ENCODE measurements around the gene DCTN2. TPM values are rescaled to one million over a fixed set of nuclear protein-coding genes. Genes with fewer than 3 reads are reported as not detected.

The DCTN2 gene
- total RNA-seq, 2 experiments from 2014 or later = 39.6 TPM

- H3K4me1 ChIP-seq (ENCODE audit: insufficient read depth, low read length) = peaks cover 26% of the 10 kb centered on the region
- TF ChIP-seq CTCF (IDR thresholded peaks at IDR 0.05) = no peak
- CTCF ChIA-PET = interaction anchor here (0.7 to 1.5 kb wide), 3 partner anchors 12 to 32 kb away, joined by 4 to 5 read pairs (median 4); partner anchors contain the start of gene GLI1
- H3K27ac ChIP-seq (ENCODE audit: low read depth in 1 of 2, low read length in 2 of 2) = no peak overlapping the region
- Mint-ChIP-seq H3K36me3 (ENCODE audit: low read depth) (peaks cover 73% of the 10 kb centered on the region), H3K27ac (peak overlapping the region; percentile 28), H3K9me3 (no peaks in the 10 kb centered on the region), H3K4me3 (peak overlapping the region; percentile 54), H3K27me3 (no peaks in the 10 kb centered on the region), H3K4me1 (ENCODE audit: low read depth) (peaks cover 35% of the 10 kb centered on the region)
- no peak overlapping the region for H3K4me3 ChIP-seq (ENCODE audit: low read length)
- no peaks in the 10 kb centered on the region for H3K9me3 ChIP-seq (ENCODE audit: control insufficient read depth in 1 of 2, insufficient read depth in 1 of 2, low read length in 2 of 2)
- intact Hi-C loops (cut with DNase I, micrococcal nuclease) = loop anchor here in 1 of 2 experiments (2.0 kb wide), 1 partner anchor 15 kb away; no protein-coding TSS in a partner anchor
- DNase-seq (peak in 1 of 14 experiments; percentile 31), ATAC-seq (ENCODE audit: poor library complexity) (peak; percentile 28)
- H3K27me3 ChIP-seq (ENCODE audit: control insufficient read depth in 1 of 2, insufficient read depth in 2 of 2, low read length in 2 of 2) = no peaks in the 10 kb centered on the region
- peaks cover 43% of the 10 kb centered on the region for H3K36me3 ChIP-seq (ENCODE audit: insufficient read depth, low read length)
- POLR2A ChIA-PET = interaction anchor here (0.7 to 2.4 kb wide), 4 partner anchors 12 to 33 kb away, joined by 3 to 7 read pairs (median 4); partner anchors contain the start of genes ARHGAP9, DDIT3 and GLI1
Measured at GRCh38 chr12:57491393-57492280, 55.4 kb downstream of the DCTN2 start.

DNA sequence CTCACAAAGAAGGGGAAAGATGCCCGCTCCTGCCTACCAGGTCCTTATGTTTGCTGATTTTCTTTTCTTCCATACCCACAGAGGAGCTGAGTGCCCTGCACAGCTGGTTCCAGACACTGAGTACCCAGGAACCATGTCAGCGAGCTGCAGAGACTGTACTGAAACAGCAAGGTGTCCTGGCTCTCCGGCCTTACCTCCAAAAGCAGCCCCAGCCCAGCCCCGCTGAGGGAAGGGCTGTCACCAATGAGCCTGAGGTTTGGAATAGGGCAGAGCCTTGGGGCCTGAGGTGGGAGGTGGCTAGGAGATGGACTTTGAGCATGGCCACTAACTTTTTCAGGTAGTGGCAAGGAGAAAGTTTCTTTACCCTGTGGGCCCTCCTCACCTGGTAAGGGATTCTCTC is 56.9 kb downstream of the DCTN2 start:
- ATAC-seq (ENCODE audit: poor library complexity) (no peak), DNase-seq (no peak)
- POLR2A ChIA-PET = interaction anchor here (1.2 to 2.4 kb wide), 3 partner anchors 10 to 30 kb away, joined by 3 to 7 read pairs (median 3); partner anchors contain the start of genes ARHGAP9 and DDIT3
- no peaks in the 10 kb centered on the region for H3K9me3 Mint-ChIP-seq
- TF ChIP-seq CTCF (IDR thresholded peaks at IDR 0.05) = no peak
- no peak overlapping the region for H3K27ac Mint-ChIP-seq
- CTCF ChIA-PET = interaction anchor here (1.6 kb wide), 1 partner anchor 31 kb away, joined by 3 read pairs; the partner anchor contains the start of gene GLI1
- no peak overlapping the region for H3K27ac ChIP-seq (ENCODE audit: low read depth in 1 of 2, low read length in 2 of 2)
- no peak overlapping the region for H3K4me3 Mint-ChIP-seq
- peaks cover 40% of the 10 kb centered on the region for H3K36me3 ChIP-seq (ENCODE audit: insufficient read depth, low read length)
- peaks cover 35% of the 10 kb centered on the region for H3K4me1 Mint-ChIP-seq (ENCODE audit: low read depth)
- H3K27me3 ChIP-seq (ENCODE audit: control insufficient read depth in 1 of 2, insufficient read depth in 2 of 2, low read length in 2 of 2) = no peaks in the 10 kb centered on the region
- no peaks in the 10 kb centered on the region for H3K27me3 Mint-ChIP-seq
- peaks cover 26% of the 10 kb centered on the region for H3K4me1 ChIP-seq (ENCODE audit: insufficient read depth, low read length)
- no peak overlapping the region for H3K4me3 ChIP-seq (ENCODE audit: low read length)
- intact Hi-C loops (cut with DNase I, micrococcal nuclease) = loop anchor here in 1 of 2 experiments (2.0 kb wide), 1 partner anchor 13 kb away; no protein-coding TSS in a partner anchor
- H3K36me3 Mint-ChIP-seq (ENCODE audit: low read depth) = peaks cover 62% of the 10 kb centered on the region
- no peaks in the 10 kb centered on the region for H3K9me3 ChIP-seq (ENCODE audit: control insufficient read depth in 1 of 2, insufficient read depth in 1 of 2, low read length in 2 of 2)

GRCh38 chr12:57489157-57489641 is 57.8 kb downstream of the DCTN2 start:
- Mint-ChIP-seq H3K36me3 (ENCODE audit: low read depth) (peaks cover 57% of the 10 kb centered on the region), H3K9me3 (no peaks in the 10 kb centered on the region), H3K4me3 (peak overlapping the region; percentile 98), H3K27ac (peak overlapping the region; percentile 90), H3K27me3 (no peaks in the 10 kb centered on the region), H3K4me1 (ENCODE audit: low read depth) (peaks cover 35% of the 10 kb centered on the region)
- ChIA-PET POLR2A (interaction anchor here (1.4 to 2.5 kb wide), 3 partner anchors 9 to 31 kb away, joined by 3 to 10 read pairs (median 7); partner anchors contain the start of genes ARHGAP9 and DDIT3), CTCF (interaction anchor here (1.4 to 1.6 kb wide), 2 partner anchors 30 kb away, joined by 3 to 5 read pairs; partner anchors contain the start of gene GLI1)
- Histone ChIP-seq H3K4me1 (ENCODE audit: insufficient read depth, low read length) (peaks cover 26% of the 10 kb centered on the region), H3K36me3 (ENCODE audit: insufficient read depth, low read length) (peaks cover 40% of the 10 kb centered on the region), H3K9me3 (ENCODE audit: control insufficient read depth in 1 of 2, insufficient read depth in 1 of 2, low read length in 2 of 2) (no peaks in the 10 kb centered on the region), H3K4me3 (ENCODE audit: low read length) (peak overlapping the region; percentile 98), H3K27ac (ENCODE audit: low read depth in 1 of 2, low read length in 2 of 2) (peak overlapping the region; percentile 24 to 80), H3K27me3 (ENCODE audit: control insufficient read depth in 1 of 2, insufficient read depth in 2 of 2, low read length in 2 of 2) (no peaks in the 10 kb centered on the region)
- TF ChIP-seq CTCF (IDR thresholded peaks at IDR 0.05) = no peak
- ATAC-seq (ENCODE audit: poor library complexity) = no peak
- intact Hi-C loops (cut with DNase I, micrococcal nuclease) = loop anchor here in 1 of 2 experiments (1.0 to 5.0 kb wide), 2 partner anchors 30 to 58 kb away; partner anchors contain the start of gene DCTN2
- DNase-seq = no peak
